HG03060 (cell line): Measurements from ENCODE around the gene MYO18A.
"Not testable (repeated sequence)": the region's sequence is repeated elsewhere in the genome, so short reads cannot be mapped to it uniquely, and the experiment has no call there.

ENCODE experiments used
- ATAC-seq: cut with Tn5 transposase; IDR thresholded peaks from one replicate; pipeline ENCODE4 v1.9.1; 2021; ENCODE audit warnings: low read depth, moderate number of reproducible peaks; ENCODE audit not compliant: unreplicated experiment

Gene MYO18A

DNA sequence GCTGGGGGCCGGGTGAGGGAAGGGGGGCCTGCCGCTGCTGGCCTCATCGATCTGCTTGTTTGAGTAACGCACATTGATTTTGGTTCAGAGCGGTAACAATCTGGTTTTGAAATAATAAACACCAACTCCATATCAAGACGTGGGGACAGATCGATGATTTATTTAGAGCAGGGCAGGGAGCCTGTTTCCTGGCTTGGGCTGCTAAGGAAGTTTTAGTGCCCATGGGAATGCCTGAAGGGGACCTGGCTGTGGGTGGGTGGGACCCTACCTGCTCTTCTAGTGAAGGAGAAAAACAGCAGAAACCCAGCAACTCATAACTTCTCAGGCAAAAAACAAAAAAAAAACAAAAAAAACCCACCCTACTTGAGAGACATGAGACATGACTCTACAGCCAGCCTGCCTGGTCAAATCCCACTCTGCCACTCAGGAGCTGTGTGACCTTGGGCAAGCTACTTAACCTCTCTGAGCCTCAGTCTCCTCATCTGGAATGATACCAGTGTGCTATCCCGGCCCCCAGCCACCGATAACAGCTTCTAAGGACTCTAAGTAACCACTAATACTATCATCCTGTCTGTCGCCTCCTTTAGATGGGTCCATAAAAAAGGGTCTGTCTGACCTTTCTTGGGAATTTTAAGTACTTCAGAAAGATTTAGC lies 71.2 kb downstream of the MYO18A start:
- ATAC-seq, result no peak

GRCh38 chr17:29107933-29108822 lies 72.0 kb downstream of the MYO18A start:
- no peak for ATAC-seq

DNA sequence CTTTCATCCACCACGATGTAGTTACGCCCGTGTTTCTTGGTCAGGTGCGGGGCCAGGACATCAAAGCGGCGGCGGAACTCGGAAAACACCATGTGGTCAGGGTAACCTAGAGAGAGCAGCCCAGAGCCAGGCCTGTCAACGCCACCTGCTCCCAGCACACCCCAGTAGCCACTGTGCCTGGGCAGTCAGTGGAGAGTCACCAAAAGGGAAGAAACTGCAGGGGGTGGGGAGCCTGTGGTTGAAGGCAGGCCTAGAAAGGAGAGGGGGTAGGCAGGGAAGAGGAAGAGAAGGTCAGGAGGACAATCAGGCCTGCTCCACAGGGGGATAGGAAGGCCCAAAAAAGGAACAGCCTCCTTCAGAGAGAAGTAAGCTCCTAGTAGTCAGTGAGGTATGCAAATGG lies 73.1 kb downstream of the MYO18A start:
- no peak for ATAC-seq

DNA sequence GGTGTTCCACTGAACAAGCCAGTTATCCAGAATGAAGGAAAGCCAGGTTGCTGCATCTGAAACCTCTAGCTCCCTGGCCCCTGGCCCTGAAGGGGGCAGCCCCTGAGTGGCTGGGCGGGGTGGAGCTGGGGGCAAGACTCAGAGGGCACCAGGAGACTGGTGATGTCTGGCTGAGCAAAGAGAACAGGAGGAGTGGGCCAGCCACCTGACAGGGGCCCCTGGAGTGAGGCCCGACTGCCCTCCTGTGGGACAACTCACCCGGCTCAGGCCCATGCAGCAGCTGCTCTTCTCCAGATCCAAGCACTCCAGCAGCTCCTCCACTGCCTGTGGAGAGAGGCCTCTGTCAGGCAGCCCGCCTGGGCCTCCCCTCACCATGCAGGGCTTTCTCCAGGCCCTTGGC lies 76.9 kb downstream of the MYO18A start:
- no peak for ATAC-seq

GRCh38 chr17:29102741-29103181 lies 77.4 kb downstream of the MYO18A start:
- no peak for ATAC-seq

DNA sequence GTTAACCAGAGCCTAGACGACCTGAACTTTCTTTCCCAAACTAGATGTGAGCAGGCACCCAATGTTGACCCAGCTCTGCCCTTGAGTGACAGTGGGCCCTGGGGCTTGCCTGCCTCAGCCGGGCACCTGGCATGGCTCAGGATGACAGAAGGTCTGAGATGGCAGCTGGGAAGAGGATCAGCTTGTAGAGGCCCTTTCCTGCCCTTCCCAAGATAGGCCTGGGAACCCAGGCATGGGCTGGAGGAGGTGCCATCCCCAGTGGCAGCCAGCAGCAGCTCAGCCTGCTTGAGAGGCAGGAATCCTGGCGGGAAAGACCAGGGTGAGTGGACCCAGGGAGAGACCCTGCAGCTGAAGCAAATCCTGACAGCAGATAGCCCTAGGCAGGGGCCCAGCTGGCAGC lies 78.2 kb downstream of the MYO18A start:
- no peak for ATAC-seq

DNA sequence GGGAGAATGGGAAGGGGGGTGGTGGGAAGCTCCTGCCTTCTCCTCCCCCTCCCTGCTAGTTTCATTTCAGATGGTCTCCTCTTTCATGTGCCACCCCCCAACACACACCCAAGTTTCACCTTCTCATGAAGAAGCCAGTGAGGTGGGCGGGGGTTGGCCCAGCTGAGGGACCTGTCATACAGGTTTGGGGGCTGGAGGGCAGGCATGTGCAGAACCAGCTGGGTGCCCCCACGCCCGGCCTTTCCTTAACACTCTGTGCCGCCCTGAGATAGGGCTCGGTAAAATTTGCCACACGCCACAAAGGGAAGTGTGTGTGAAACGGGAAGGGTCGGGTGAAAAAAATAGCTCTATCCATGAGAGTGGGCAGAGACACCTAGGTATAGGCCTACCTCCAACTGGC lies 79.9 kb downstream of the MYO18A start:
- no peak for ATAC-seq

DNA sequence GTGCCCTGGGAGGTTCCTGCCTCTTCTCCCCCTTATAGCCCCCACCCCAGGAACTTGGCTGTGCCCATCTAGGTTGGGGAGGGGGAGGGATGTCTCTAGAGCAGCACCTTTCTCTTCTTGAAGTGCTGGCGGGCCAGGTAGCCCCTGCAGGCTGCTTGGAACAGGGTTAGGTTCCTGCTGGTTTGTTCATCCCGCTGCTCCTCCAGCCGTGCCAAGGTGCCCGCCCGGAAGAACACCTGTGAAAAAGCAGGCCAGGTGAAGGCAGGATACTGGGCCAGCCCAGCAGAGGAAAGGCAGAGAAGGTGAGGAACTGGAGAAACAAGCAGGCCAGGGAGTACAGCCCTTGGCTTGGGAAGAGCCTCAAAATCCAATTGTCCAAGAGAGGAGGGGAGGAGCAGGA lies 80.7 kb downstream of the MYO18A start:
- no peak for ATAC-seq

DNA sequence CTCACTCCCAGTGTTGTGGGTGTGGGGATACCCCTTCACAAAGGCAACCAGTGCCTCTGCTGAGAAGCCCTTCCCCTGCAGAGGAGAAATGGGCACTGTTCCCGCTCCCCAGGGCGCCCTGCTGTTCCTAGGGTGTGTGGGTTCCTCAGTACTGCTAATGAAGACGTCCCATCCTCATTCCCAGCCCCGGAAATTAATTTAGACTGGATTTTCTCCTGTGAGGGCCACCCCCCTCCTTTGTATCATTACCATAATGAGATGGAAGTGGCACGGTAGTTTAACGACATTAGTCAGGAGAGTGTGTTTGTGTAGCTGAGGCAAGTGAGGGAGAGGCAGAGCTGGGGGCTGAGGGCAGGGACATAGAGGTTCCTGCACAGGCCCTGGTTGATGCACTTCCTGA lies 84.1 kb downstream of the MYO18A start:
- no peak for ATAC-seq

- no peak for ATAC-seq
These were observed 84.8 kb downstream of the MYO18A start for GRCh38 chr17:29095439-29095838.

DNA sequence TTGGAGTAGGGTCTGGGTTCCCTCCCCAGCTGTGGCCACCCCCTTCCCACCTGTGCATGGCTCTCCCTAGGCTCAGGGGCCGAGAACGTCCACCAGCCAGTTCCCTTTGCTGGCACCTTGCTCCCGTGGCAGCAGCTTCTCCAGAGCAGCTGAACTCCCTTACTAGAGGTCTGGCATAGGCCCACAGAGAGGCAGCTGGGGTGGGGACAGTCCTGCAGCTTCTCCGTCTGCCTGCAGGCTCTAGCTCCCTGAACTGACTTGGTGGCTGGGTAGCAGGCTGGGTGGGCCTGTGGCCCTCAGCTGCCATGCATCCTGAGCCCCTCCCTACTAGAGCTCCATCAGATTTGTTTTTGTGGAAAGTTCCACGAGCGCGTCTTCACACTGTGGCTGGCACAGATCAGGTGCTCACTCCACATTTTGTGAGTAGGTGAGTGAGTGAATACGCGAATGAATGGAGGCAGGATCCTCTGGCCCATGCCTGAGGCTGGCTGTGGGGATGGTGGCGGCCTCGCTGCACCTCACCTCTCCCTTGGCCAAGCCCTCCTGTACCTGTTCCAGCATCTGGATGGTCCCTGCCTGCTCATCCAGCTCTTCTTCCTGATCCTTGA lies 86.0 kb downstream of the MYO18A start:
- ATAC-seq, result no peak

GRCh38 chr17:29093090-29093871 lies 86.9 kb downstream of the MYO18A start:
- ATAC-seq, result no peak

- no peak for ATAC-seq
These were observed 88.5 kb downstream of the MYO18A start for GRCh38 chr17:29091606-29092289.

DNA sequence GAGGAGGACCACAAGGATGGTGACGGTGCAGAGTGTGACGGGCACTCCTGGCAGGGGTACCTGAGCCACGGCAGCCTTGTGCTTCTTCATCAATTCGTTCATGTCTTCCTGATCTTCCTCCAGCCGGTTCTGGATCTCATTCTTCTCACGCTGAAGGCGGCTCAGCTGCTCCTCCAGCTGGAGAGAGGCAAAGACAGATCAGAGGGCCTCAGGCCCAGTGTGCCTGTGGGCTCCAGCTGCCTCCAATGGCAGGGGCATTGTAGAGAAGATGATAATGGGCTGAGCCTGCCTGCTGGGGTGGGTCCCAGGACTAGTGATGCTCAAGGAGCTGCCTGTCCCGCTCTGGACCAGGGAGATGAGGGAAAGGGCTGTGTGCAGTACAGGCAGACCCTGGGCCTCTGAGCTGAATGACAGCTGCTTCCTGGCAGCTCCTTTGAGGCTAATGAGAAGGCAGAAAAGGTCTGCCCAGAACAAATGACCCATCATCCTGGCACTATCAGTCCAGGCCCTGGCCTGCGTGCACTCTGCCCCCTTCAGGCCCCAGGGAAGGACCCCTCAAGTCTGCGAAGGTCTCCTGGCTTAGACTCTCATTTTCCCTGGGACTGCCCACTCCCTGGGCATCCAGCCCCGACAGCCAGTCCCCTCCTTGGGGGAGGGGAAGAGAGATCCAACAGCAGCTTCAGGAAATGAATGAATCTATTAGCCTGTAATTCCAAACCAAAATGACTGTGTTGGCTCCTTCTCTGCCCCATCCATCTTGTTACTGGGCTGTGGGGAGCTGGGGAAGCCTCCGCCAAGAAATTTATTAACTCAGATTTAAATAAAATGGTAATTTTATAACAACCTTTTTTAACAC lies 89.2 kb downstream of the MYO18A start:
- ATAC-seq, result no peak

GRCh38 chr17:29090108-29090507 lies 90.1 kb downstream of the MYO18A start:
- no peak for ATAC-seq

GRCh38 chr17:29089601-29090044 lies 90.6 kb downstream of the MYO18A start:
- no peak for ATAC-seq

GRCh38 chr17:29088782-29089181 lies 91.4 kb downstream of the MYO18A start:
- ATAC-seq, result not testable (repeated sequence)

- no peak for ATAC-seq
These were observed 93.4 kb downstream of the MYO18A start for GRCh38 chr17:29086628-29087332.

DNA sequence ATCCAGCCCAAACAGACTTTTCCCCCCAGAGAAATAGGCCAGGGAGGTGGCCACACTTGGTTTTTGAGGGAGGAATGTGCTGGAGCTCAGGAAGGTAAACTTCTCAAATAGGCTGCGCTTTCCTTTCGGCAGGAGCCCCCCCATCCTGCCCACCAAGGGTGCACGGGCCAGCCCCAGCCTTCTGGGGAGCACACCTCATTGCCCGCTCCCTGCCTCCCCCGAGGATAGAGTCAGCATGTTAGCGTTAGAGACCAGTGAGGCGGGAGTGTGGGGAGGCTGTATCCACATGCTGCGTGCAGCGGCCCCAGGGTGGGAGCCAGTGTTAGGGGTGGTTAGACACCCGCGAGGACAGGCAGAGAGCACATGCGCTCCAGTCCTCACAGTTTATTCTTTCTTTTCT lies 95.0 kb downstream of the MYO18A start:
- ATAC-seq, result no peak
